NOMO-1 treated with DMSO at 0.1 percent for 48 hours (cell line): ENCODE data around the gene GALNT9.
"Not testable (repeated sequence)": the region's sequence is repeated elsewhere in the genome, so short reads cannot be mapped to it uniquely, and the experiment has no call there.

ENCODE experiments used
- DNase-seq: peaks from one replicate; lab custom pipeline; 2025; ENCODE audit not compliant: unreplicated experiment; lab: John Stamatoyannopoulos, UW

The GALNT9 gene

DNA sequence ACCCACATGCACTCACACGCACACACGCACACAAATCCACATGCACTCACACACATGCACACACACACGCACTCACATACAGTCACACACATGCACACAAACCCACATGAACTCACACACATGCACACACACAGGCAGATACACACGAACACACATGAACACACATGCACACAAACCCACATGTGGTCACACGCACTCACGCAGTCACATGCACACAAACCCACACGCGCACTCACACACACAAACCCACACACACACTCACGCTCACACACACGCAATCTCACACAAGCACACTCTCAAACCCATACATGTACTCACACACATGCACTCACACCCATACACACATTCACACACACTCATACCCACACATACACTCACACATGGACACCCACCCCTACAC is 61.5 kb downstream of the GALNT9 start:
- DNase-seq, result no peak

- DNase-seq, result no peak
Observed at GRCh38 chr12:132266802-132267201, 62.6 kb downstream of the GALNT9 start.

- DNase-seq, result no peak
Observed at GRCh38 chr12:132266370-132266769, 63.0 kb downstream of the GALNT9 start.

- DNase-seq, result not testable (repeated sequence)
Observed at GRCh38 chr12:132265822-132266221, 63.6 kb downstream of the GALNT9 start.

GRCh38 chr12:132265056-132265800 is 64.2 kb downstream of the GALNT9 start:
- DNase-seq, result no peak

GRCh38 chr12:132264086-132265010 is 65.0 kb downstream of the GALNT9 start:
- no peak for DNase-seq

- DNase-seq, result no peak
Observed at GRCh38 chr12:132263451-132264049, 65.8 kb downstream of the GALNT9 start.

GRCh38 chr12:132263061-132263360 is 66.4 kb downstream of the GALNT9 start:
- DNase-seq, result no peak

DNA sequence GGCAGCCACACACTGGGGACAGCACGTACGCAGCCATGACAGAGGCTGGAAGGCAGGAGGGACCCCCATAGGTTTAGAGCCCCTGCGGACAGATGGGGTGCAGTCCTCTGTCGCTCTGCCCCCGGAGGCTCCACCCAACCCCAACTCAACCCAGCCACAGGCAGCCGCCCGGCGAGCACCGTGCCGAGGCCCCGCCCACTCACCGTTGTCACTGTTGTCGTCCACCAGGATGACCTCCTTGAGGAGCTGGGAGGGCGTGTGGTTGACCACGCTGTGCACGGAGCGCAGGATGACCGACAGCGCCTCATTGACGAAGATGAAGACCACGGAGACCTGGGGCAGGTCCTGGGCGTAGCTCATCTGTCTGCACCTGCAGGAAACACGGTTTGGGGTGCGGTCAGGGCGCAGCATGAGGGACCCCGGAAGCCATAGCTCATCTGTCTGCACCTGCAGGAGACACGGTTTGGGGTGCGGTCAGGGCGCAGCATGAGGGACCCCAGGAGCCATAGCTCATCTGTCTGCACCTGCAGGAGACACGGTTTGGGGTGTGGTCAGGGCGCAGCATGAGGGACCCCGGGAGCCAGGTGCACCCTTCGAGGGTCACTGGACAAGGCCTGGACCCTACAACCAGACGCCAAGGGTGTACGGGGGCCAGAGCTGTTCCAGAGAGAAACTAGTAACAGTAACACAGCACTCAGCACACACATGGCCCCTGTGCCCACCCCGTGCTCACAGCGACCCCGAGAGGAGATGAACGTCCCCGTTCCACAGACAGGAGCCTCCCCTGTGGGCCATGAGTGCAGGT is 66.9 kb downstream of the GALNT9 start:
- no peak for DNase-seq

DNA sequence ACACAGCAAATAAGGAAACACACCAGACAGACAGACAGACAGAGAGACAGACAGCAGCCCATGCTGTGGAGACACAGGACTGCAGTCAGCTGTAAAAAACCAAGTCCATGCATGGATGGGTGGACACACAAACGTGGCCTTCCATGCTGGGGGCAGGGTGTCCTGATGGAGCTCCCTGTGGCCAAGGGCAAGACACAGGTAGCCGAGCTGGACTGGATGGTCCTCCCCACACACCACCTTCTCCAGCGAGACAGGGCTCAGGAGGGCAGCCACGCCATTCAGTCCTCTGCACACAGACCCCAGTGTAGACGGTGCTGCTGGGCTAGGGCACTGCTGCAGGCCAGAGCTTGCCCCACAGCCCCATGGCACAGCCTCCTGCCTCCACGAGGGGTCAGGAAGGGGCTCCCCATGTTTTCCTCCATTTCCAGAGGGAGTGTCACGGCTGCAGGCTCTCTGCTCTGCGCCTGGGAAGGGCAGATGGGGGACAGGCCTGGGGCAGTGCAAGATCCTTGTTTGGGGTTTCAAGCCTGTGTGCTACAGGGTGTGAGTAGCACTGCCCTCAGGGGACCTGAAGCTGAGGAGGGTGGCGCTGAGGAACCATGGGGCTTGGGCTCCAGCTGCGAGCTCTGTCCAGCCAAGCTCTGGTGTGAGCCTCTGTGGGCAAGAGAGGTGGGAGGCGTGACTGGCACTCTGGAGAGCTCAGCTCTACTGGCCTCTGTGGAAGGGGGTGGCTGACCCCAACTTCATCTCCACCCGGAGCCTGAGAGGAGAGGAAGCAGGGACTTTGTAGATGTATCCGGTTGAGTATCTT is 67.9 kb downstream of the GALNT9 start:
- no peak for DNase-seq

DNA sequence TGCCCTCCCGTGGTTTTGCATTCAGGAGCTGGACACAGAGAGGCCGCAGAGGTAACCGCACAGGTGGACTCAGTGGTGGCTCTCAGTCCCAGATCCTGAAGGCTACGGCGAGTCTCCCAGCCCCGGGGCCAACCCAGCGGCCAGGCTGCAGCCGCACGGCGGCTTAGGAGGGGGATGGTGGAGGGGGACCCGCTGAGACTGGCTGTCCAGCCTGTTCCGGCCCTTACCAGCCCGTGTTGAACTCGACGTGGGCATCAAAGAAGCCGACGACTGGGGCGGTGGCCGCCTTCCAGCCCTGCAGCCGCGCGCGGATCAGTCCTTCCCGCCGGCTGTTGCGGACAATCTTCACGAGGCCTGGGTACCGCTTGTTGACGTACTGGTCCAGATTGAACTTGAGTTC is 68.7 kb downstream of the GALNT9 start:
- no peak for DNase-seq

- no peak for DNase-seq
Observed at GRCh38 chr12:132259872-132260695, 69.3 kb downstream of the GALNT9 start.

- DNase-seq, result no peak
Observed at GRCh38 chr12:132259364-132259871, 70.0 kb downstream of the GALNT9 start.

- no peak for DNase-seq
Observed at GRCh38 chr12:132258543-132258942, 70.8 kb downstream of the GALNT9 start.

DNA sequence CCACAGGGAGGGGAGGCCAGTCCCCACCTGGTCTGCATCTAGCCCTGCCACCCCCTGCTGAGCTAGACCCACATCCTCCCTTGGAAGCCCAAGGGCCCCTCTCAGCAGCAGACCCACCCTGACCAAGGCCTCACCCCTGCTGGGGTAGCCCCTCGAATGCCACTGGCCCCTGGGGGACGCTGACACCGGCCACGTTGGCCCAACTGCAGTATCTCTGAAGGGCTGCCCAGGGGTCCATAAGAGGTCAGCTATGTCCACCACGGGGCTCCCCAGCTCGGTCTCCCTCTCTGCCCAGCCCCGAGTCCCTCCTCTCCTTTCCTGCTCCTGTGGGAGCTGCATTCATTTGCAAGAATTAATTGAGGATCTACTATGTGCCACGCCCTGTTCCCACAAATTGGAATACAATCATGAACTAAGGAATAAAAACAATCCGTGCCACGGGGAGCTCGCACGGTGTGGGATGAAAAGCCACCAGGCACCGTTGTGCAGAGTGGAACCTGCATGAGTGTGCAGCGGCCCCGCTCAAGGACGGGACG is 71.4 kb downstream of the GALNT9 start:
- DNase-seq, result no peak

- no peak for DNase-seq
Observed at GRCh38 chr12:132257206-132257954, 72.0 kb downstream of the GALNT9 start.

DNA sequence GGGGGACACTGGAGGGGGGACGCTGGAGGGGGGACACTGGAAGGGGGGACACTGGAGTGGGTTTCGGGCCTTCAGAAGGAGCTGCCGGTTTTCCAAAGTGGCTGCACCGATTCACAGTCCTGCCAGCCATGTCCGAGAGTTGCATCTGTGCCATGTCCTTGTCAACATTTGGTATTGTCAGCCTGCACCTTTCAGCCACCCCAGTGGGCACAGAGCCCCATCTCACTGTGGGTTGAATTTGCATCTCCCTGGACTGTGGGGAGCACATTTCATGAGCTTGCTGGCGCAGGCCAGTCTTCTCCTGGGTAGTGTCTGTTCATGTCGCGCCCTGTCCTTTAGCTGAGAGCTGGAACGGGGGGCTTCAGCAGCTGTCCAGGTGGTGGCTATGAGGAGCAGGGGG is 72.7 kb downstream of the GALNT9 start:
- DNase-seq, result no peak

GRCh38 chr12:132255642-132256041 is 73.7 kb downstream of the GALNT9 start:
- no peak for DNase-seq
